ENCODE data around the gene ZP3.
"Not testable (repeated sequence)": the region's sequence is repeated elsewhere in the genome, so short reads cannot be mapped to it uniquely, and the experiment has no call there.

The ZP3 gene

GRCh38 chr7:76487969-76488368 lies 63.2 kb downstream of the ZP3 start:
- DNase-seq, result not testable (repeated sequence)

All from CD4-positive, alpha-beta T cell treated with Interleukin-21 for 1 hour (primary cell).